A549 treated with ZK216348 at 1 μM for 4 hours (cell line): ENCODE data around the gene TRIM27. TPM values are rescaled to one million over a fixed set of nuclear protein-coding genes. Genes with fewer than 3 reads are reported as not detected.

Source experiments
- total RNA-seq: library from RNA; stranded (reverse); fragments of 200-300 nt; extraction: Qiagen RNA extraction; gene quantifications from 5 replicates; pipeline ENCODE4 v1.2.3, GENCODE V29; 2022; ENCODE audit warnings: low read depth

TRIM27 gene
- total RNA-seq: 34.4 to 47.3 TPM (median 46.3 TPM) in 5 replicates

GRCh38 chr6:28923318-28924102 lies at the start of gene TRIM27:
TRIM27 (minus strand) TSS chr6:28923985; CDS start chr6:28923632, 353 bp downstream.

Other genes with a start within 250 kb of the TRIM27 start
- 0.14 to 0.42 TPM (median 0.23 TPM) in 4 of 5 replicates, not detected in the other for gene ZNF311, start 81.3 kb upstream of the TRIM27 start, total RNA-seq
- gene OR2W1, start 121.2 kb upstream of the TRIM27 start, total RNA-seq: not detected in 5 replicates
- gene OR2B3, start 163.3 kb upstream of the TRIM27 start, total RNA-seq: not detected in 5 replicates
- gene OR2J1, start 175.5 kb upstream of the TRIM27 start, total RNA-seq: not detected in 5 replicates
- gene OR2J3, start 184.1 kb upstream of the TRIM27 start, total RNA-seq: not detected in 5 replicates
- not detected in 5 replicates for gene OR2J2, start 246.9 kb upstream of the TRIM27 start, total RNA-seq